Sigmoid colon (tissue), 4 donors: ENCODE data around the gene YKT6.

Source experiments
- EP300 ChIP-seq, 4 donors: sonication (generic); formaldehyde crosslinking; IDR thresholded peaks; one replicate each; pipeline ENCODE4 v1.6.1; 2017; ENCODE audit warnings: antibody characterized with exemption in 4 of 4
- POLR2A ChIP-seq, 2 donors: fragments of 450-650 bp; IDR thresholded peaks; one replicate each; pipeline ENCODE4 v1.6.1; 2016; ENCODE audit warnings: antibody characterized with exemption in 2 of 2, mild to moderate bottlenecking in 2 of 2, moderate library complexity in 2 of 2
- POLR2AphosphoS5 ChIP-seq, 4 donors: sonication (generic); formaldehyde crosslinking; IDR thresholded peaks; one replicate each; pipeline ENCODE4 v1.6.1; 2017; ENCODE audit warnings: antibody characterized with exemption in 4 of 4
- TF ChIP-seq, protein P1 (sequence below), 4 experiments: fragments of 450-650 bp in 3 of 4; fragments of 200-600 bp in 1 of 4; IDR thresholded peaks; one replicate each; pipeline ENCODE4 v1.5.1; 2016 to 2019; ENCODE audit warnings: antibody characterized with exemption in 4 of 4, mild to moderate bottlenecking in 3 of 4, moderate library complexity in 2 of 4

DNA sequence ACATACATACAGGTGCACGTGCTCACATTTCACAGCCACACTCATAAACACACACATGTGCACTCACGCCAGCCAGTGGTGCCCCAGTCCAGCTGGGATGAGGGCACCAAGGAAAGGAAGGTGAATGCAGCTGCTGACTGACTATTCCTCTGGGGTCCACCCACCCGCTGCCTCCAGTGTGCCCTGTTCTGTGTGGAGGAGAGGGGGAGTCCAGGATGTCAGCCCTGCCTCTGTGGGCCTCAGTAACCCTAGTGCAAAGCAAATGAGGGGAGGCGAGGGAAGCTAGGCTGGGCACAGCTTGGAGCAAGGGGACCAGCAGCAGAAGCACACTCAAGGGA, 57.6 kb downstream of the YKT6 start:
- TF ChIP-seq, protein P1, sequence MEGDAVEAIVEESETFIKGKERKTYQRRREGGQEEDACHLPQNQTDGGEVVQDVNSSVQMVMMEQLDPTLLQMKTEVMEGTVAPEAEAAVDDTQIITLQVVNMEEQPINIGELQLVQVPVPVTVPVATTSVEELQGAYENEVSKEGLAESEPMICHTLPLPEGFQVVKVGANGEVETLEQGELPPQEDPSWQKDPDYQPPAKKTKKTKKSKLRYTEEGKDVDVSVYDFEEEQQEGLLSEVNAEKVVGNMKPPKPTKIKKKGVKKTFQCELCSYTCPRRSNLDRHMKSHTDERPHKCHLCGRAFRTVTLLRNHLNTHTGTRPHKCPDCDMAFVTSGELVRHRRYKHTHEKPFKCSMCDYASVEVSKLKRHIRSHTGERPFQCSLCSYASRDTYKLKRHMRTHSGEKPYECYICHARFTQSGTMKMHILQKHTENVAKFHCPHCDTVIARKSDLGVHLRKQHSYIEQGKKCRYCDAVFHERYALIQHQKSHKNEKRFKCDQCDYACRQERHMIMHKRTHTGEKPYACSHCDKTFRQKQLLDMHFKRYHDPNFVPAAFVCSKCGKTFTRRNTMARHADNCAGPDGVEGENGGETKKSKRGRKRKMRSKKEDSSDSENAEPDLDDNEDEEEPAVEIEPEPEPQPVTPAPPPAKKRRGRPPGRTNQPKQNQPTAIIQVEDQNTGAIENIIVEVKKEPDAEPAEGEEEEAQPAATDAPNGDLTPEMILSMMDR (IDR thresholded peaks at IDR 0.05): no peak
- no peak for TF ChIP-seq POLR2A (IDR thresholded peaks at IDR 0.05)
- TF ChIP-seq EP300 (IDR thresholded peaks at IDR 0.05): no peak
- no peak for TF ChIP-seq POLR2AphosphoS5 (IDR thresholded peaks at IDR 0.05)
